Trophoblast cell (in vitro differentiated cells and primary cell): Measurements from ENCODE around the gene KCNIP4.

Source experiments
- DNase-seq, 2 donors: peaks; one replicate each; pipeline ENCODE4 v3.0.0-alpha.2; 2016
- H2AFZ ChIP-seq: 2 replicates; pipeline ENCODE4 v1.6.1; 2013; ENCODE audit warnings: low read length, moderate library complexity, mild to moderate bottlenecking; ENCODE audit not compliant: insufficient read depth, poor library complexity
- H2AK5ac ChIP-seq: 2 replicates; pipeline ENCODE4 v1.6.1; 2013; ENCODE audit warnings: mild to moderate bottlenecking, low read length
- H2BK120ac ChIP-seq: 2 replicates; pipeline ENCODE4 v1.6.1; 2013; ENCODE audit warnings: low read length, mild to moderate bottlenecking, moderate library complexity; ENCODE audit not compliant: insufficient read depth, poor library complexity
- H2BK12ac ChIP-seq: 2 replicates; pipeline ENCODE4 v1.6.1; 2013; ENCODE audit warnings: mild to moderate bottlenecking, low read length, moderate library complexity
- H2BK5ac ChIP-seq: 2 replicates; pipeline ENCODE4 v1.6.1; 2013; ENCODE audit warnings: low read length, low read depth, moderate library complexity, mild to moderate bottlenecking; ENCODE audit not compliant: poor library complexity
- H3K14ac ChIP-seq: 2 replicates; pipeline ENCODE4 v1.6.1; 2013; ENCODE audit warnings: mild to moderate bottlenecking, low read length
- H3K18ac ChIP-seq: 2 replicates; pipeline ENCODE4 v1.6.1; 2013; ENCODE audit warnings: mild to moderate bottlenecking, low read length
- H3K23ac ChIP-seq: 2 replicates; pipeline ENCODE4 v1.6.1; 2013; ENCODE audit warnings: low read length
- H3K27ac ChIP-seq: 2 replicates; pipeline ENCODE4 v1.5.1; 2013; ENCODE audit warnings: low read depth, mild to moderate bottlenecking, inconsistent platforms, low read length, moderate library complexity
- H3K27me3 ChIP-seq: 2 replicates; pipeline ENCODE4 v1.6.1; 2013; ENCODE audit warnings: inconsistent platforms, mild to moderate bottlenecking, low read length, moderate library complexity; ENCODE audit not compliant: insufficient read depth
- H3K36me3 ChIP-seq, 2 experiments: 1 replicate in 1 of 2; 2 replicates in 1 of 2; pipeline ENCODE4 v1.6.1; 2013; ENCODE audit warnings: low read length in 2 of 2, mild to moderate bottlenecking in 2 of 2, moderate library complexity in 1 of 2; ENCODE audit not compliant: insufficient read depth in 2 of 2, control insufficient read depth in 1 of 2
- H3K4ac ChIP-seq: 2 replicates; pipeline ENCODE4 v1.6.1; 2013; ENCODE audit warnings: low read depth, mild to moderate bottlenecking, low read length, moderate library complexity
- H3K4me1 ChIP-seq, 2 experiments: 1 replicate in 1 of 2; 2 replicates in 1 of 2; pipeline ENCODE4 v1.6.1; 2013; ENCODE audit warnings: low read length in 2 of 2, mild to moderate bottlenecking in 2 of 2, moderate library complexity in 1 of 2; ENCODE audit not compliant: insufficient read depth in 2 of 2, control insufficient read depth in 1 of 2
- H3K4me2 ChIP-seq: 2 replicates; pipeline ENCODE4 v1.6.1; 2013; ENCODE audit warnings: inconsistent platforms, mild to moderate bottlenecking, low read length, moderate library complexity
- H3K4me3 ChIP-seq: 2 replicates; pipeline ENCODE4 v1.5.1; 2013; ENCODE audit warnings: mild to moderate bottlenecking, low read depth, low read length, inconsistent platforms
- H3K79me1 ChIP-seq: one replicate; pipeline ENCODE4 v1.6.1; 2013; ENCODE audit warnings: low read length
- H3K79me2 ChIP-seq: 2 replicates; pipeline ENCODE4 v1.6.1; 2013; ENCODE audit warnings: low read length, mild to moderate bottlenecking; ENCODE audit not compliant: control insufficient read depth, insufficient read depth, poor library complexity
- H3K9ac ChIP-seq: 2 replicates; pipeline ENCODE4 v1.6.1; 2013; ENCODE audit warnings: mild to moderate bottlenecking, low read length
- H3K9me3 ChIP-seq: 2 replicates; pipeline ENCODE4 v1.6.1; 2013; ENCODE audit warnings: low read depth, mild to moderate bottlenecking, control low read depth, inconsistent platforms, low read length; ENCODE audit not compliant: insufficient read depth
- H4K12ac ChIP-seq: 2 replicates; pipeline ENCODE4 v1.6.1; 2013; ENCODE audit warnings: low read depth, mild to moderate bottlenecking, low read length, moderate library complexity
- H4K8ac ChIP-seq: 2 replicates; pipeline ENCODE4 v1.6.1; 2013; ENCODE audit warnings: low read depth, mild to moderate bottlenecking, low read length, moderate library complexity
- H4K91ac ChIP-seq: one replicate; pipeline ENCODE4 v1.6.1; 2013; ENCODE audit warnings: low read depth, mild to moderate bottlenecking, low read length, moderate library complexity
- WGBS: extraction: QIAGEN DNeasy Blood & Tissue Kit; methylation state at CpG from one replicate; pipeline ENCODE4 v1.1.7; 2013; ENCODE audit warnings: missing lambda C conversion rate; ENCODE audit not compliant: insufficient read length, insufficient coverage; ENCODE audit errors: extremely low coverage; 5-methylcytosine and 5-hydroxymethylcytosine counted together

The KCNIP4 gene

DNA sequence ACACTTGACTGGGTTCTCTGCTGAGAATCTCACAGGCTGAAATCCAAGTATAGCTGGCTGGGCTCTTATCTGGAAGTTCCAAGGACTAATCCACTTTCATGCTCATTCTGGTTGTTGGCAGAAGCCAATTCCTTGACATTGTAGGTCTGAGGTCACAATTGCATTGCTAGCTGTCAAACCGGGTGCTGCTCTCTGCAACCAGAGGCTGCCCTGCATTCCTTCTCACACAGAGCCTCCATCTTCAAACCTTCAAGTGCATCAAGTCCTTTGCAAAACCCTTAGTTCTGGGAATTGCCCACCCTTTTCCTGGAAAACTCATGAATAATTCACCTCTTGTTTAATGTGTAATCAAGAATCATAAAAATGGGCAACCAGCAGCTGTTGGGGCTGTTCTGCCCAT, 404.2 kb downstream of the KCNIP4 start:
- DNase-seq: no peak
- Histone ChIP-seq H2AK5ac (no peak overlapping the region), H2AFZ (no peak overlapping the region), H2BK120ac (no peak overlapping the region), H3K36me3 (no peaks in the 10 kb centered on the region), H3K14ac (no peak overlapping the region), H3K4me1 (no peaks in the 10 kb centered on the region), H2BK5ac (no peak overlapping the region), H3K9me3 (no peaks in the 10 kb centered on the region), H4K12ac (no peak overlapping the region), H3K4me2 (no peak overlapping the region), H3K79me1 (no peaks in the 10 kb centered on the region), H3K9ac (no peak overlapping the region), H4K8ac (no peak overlapping the region), H3K27me3 (no peaks in the 10 kb centered on the region), H3K4me3 (no peak overlapping the region), H3K18ac (no peak overlapping the region), H3K27ac (no peak overlapping the region), H3K79me2 (no peaks in the 10 kb centered on the region), H4K91ac (no peak overlapping the region), H3K4ac (no peak overlapping the region), H2BK12ac (no peak overlapping the region), H3K23ac (no peak overlapping the region)
- no CpG with 5 or more reads among the region's 1 CpG for WGBS

GRCh38 chr4:21543514-21543913, 405.1 kb downstream of the KCNIP4 start:
- Histone ChIP-seq H2BK12ac (no peak overlapping the region), H3K79me1 (no peaks in the 10 kb centered on the region), H3K23ac (no peak overlapping the region), H2AK5ac (no peak overlapping the region), H3K4me1 (no peaks in the 10 kb centered on the region), H3K27ac (no peak overlapping the region), H3K9me3 (no peaks in the 10 kb centered on the region), H3K27me3 (no peaks in the 10 kb centered on the region), H4K12ac (no peak overlapping the region), H2BK5ac (no peak overlapping the region), H4K8ac (no peak overlapping the region), H2BK120ac (no peak overlapping the region), H4K91ac (no peak overlapping the region), H3K4me3 (no peak overlapping the region), H3K14ac (no peak overlapping the region), H3K4me2 (no peak overlapping the region), H3K79me2 (no peaks in the 10 kb centered on the region), H3K18ac (no peak overlapping the region), H2AFZ (no peak overlapping the region), H3K36me3 (no peaks in the 10 kb centered on the region), H3K9ac (no peak overlapping the region), H3K4ac (no peak overlapping the region)
- no CpG with 5 or more reads among the region's 3 CpGs for WGBS
- no peak for DNase-seq

GRCh38 chr4:21535898-21536297, 412.7 kb downstream of the KCNIP4 start:
- no peak overlapping the region for H3K23ac ChIP-seq
- no peaks in the 10 kb centered on the region for H3K36me3 ChIP-seq
- no peaks in the 10 kb centered on the region for H3K27me3 ChIP-seq
- H3K27ac ChIP-seq: no peak overlapping the region
- H2BK12ac ChIP-seq: no peak overlapping the region
- H4K8ac ChIP-seq: no peak overlapping the region
- no peaks in the 10 kb centered on the region for H3K79me1 ChIP-seq
- H3K14ac ChIP-seq: no peak overlapping the region
- no peak overlapping the region for H3K18ac ChIP-seq
- WGBS: no CpG with 5 or more reads among the region's 3 CpGs
- H2AFZ ChIP-seq: no peak overlapping the region
- H3K79me2 ChIP-seq: no peaks in the 10 kb centered on the region
- H2AK5ac ChIP-seq: no peak overlapping the region
- no peak overlapping the region for H2BK5ac ChIP-seq
- H3K4me1 ChIP-seq: no peaks in the 10 kb centered on the region
- no peak overlapping the region for H3K9ac ChIP-seq
- H3K4ac ChIP-seq: no peak overlapping the region
- peak; percentile 7 to 51 for DNase-seq
- H3K9me3 ChIP-seq: no peaks in the 10 kb centered on the region
- H3K4me2 ChIP-seq: peak overlapping the region; percentile 20
- no peak overlapping the region for H3K4me3 ChIP-seq
- H4K91ac ChIP-seq: no peak overlapping the region
- H4K12ac ChIP-seq: no peak overlapping the region
- H2BK120ac ChIP-seq: no peak overlapping the region

DNA sequence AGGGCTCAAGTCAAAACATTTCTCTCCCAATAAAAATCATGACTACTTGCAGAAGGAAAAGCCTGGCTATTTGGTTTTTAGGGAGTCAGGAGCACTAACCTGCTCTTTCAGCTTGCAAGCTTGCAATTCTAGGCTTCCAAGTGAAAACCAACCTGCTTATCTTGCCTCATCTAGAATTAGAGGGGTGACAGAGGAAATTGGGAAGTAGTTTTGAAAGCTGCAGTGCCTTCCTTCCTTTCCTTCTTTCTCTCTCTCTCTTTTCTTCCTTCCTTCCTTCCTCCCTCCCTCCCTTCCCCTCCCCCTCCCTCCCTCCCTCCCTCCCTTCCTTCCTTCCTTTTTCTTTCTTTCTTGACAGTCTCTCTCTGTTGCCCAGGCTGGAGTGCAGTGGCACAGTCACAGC, 417.5 kb downstream of the KCNIP4 start:
- Histone ChIP-seq H3K23ac (no peak overlapping the region), H3K4me2 (no peak overlapping the region), H3K4me1 (no peaks in the 10 kb centered on the region), H2AFZ (no peak overlapping the region), H2BK12ac (no peak overlapping the region), H3K4ac (no peak overlapping the region), H3K4me3 (no peak overlapping the region), H3K18ac (no peak overlapping the region), H3K27me3 (no peaks in the 10 kb centered on the region), H3K9me3 (no peaks in the 10 kb centered on the region), H2BK120ac (no peak overlapping the region), H4K8ac (no peak overlapping the region), H2BK5ac (no peak overlapping the region), H2AK5ac (no peak overlapping the region), H3K9ac (no peak overlapping the region), H3K79me1 (no peaks in the 10 kb centered on the region), H4K91ac (no peak overlapping the region), H3K79me2 (no peaks in the 10 kb centered on the region), H4K12ac (no peak overlapping the region), H3K27ac (no peak overlapping the region), H3K36me3 (no peaks in the 10 kb centered on the region), H3K14ac (no peak overlapping the region)
- no peak for DNase-seq
